Medulla oblongata (tissue), 1 donor: ENCODE data around the gene SAC3D1.

ENCODE experiments used
- DNase-seq: peaks from one replicate; pipeline ENCODE4 v3.0.0-alpha.2; 2015; ENCODE audit errors: extremely low spot score

The SAC3D1 gene

DNA sequence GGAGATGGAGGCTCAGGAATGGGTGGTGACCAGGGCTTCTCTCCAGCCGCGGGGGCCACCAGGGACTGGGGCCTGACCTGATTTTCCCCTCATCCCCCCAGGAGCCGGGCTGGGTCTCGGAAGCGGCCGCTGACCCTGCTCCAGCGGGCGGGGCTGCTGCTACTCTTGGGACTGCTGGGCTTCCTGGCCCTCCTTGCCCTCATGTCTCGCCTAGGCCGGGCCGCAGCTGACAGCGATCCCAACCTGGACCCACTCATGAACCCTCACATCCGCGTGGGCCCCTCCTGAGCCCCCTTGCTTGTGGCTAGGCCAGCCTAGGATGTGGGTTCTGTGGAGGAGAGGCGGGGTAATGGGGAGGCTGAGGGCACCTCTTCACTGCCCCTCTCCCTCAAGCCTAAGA lies 46.8 kb downstream of the SAC3D1 start:
- DNase-seq = no peak

DNA sequence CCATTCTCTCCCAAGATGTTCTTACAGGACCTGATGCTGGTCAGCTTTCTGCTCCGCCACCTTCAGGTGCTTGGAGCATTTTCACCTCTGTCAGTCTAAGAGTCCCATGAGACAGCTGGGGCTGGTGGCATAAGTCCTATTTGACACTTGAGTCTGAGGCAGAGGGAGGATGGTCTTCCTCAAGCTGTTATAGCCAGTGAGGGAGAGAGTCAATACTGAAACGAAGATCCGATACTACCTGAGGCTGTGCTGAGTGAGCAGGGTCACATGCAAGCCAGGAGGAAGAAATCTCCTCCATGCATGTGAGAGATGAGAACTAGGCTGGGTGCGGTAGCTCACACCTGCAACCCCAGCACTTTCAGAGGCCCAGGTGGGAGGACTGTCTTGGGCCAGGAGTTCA lies 48.6 kb downstream of the SAC3D1 start:
- DNase-seq = no peak

DNA sequence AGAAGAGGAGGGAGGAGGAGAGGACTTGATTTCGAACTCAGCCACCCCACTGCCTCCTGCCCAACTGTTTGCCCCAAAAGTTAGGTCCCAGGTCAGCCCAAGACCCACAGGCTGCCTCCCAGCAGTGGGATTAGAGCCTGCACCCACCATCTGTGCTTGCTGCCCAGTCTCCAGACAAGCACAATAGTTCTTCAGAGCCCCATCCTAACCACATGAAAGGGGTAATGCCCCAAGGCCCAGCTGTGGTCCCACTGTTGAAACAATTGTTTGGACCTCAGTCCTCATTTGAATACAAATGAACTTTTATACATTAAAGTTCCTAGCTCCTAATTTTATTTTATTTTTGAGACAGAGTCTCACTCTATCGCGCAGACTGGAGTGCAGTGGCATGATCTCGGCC lies 49.6 kb downstream of the SAC3D1 start:
- peak; percentile 72 for DNase-seq
